VCaP (cell line): Measurements from ENCODE around the gene MALAT1.
A peak's percentile ranks its signal among the peaks of the same experiment; 100 is the strongest.
"Not testable (repeated sequence)": the region's sequence is repeated elsewhere in the genome, so short reads cannot be mapped to it uniquely, and the experiment has no call there.

Source experiments
- H3K27ac ChIP-seq: fragments of 450-650 bp; 2 replicates; pipeline ENCODE4 v1.5.1; 2017
- TF ChIP-seq, protein P1 (sequence below): fragments of 450-650 bp; conservative IDR thresholded peaks from 2 replicates; pipeline ENCODE4 v1.5.1; 2017; ENCODE audit warnings: mild to moderate bottlenecking, moderate library complexity

Gene MALAT1

DNA sequence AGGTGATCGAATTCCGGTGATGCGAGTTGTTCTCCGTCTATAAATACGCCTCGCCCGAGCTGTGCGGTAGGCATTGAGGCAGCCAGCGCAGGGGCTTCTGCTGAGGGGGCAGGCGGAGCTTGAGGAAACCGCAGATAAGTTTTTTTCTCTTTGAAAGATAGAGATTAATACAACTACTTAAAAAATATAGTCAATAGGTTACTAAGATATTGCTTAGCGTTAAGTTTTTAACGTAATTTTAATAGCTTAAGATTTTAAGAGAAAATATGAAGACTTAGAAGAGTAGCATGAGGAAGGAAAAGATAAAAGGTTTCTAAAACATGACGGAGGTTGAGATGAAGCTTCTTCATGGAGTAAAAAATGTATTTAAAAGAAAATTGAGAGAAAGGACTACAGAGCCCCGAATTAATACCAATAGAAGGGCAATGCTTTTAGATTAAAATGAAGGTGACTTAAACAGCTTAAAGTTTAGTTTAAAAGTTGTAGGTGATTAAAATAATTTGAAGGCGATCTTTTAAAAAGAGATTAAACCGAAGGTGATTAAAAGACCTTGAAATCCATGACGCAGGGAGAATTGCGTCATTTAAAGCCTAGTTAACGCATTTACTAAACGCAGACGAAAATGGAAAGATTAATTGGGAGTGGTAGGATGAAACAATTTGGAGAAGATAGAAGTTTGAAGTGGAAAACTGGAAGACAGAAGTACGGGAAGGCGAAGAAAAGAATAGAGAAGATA is at the start of gene MALAT1:
MALAT1 (plus strand) TSS at position 69 of the 736 bp plus-strand sequence.
- TF ChIP-seq, protein P1, sequence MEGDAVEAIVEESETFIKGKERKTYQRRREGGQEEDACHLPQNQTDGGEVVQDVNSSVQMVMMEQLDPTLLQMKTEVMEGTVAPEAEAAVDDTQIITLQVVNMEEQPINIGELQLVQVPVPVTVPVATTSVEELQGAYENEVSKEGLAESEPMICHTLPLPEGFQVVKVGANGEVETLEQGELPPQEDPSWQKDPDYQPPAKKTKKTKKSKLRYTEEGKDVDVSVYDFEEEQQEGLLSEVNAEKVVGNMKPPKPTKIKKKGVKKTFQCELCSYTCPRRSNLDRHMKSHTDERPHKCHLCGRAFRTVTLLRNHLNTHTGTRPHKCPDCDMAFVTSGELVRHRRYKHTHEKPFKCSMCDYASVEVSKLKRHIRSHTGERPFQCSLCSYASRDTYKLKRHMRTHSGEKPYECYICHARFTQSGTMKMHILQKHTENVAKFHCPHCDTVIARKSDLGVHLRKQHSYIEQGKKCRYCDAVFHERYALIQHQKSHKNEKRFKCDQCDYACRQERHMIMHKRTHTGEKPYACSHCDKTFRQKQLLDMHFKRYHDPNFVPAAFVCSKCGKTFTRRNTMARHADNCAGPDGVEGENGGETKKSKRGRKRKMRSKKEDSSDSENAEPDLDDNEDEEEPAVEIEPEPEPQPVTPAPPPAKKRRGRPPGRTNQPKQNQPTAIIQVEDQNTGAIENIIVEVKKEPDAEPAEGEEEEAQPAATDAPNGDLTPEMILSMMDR, result no peak
- peak within 1 kb of the TSS; percentile 100 for H3K27ac ChIP-seq

DNA sequence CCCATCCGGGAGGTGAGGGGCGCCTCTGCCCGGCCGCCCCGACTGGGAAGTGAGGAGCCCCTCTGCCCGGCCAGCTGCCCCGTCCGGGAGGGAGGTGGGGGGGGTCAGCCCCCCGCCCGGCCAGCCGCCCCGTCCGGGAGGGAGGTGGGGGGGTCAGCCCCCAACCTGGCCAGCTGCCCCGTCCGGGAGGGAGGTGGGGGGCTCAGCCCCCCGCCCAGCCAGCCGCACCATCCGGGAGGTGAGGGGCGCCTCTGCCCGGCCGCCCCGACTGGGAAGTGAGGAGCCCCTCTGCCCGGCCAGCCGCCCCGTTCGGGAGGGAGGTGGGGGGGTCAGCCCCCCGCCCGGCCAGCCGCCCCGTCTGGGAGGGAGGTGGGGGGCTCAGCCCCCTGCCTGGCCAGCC is 47.5 kb upstream of the MALAT1 start:
- not testable (repeated sequence) for H3K27ac ChIP-seq

DNA sequence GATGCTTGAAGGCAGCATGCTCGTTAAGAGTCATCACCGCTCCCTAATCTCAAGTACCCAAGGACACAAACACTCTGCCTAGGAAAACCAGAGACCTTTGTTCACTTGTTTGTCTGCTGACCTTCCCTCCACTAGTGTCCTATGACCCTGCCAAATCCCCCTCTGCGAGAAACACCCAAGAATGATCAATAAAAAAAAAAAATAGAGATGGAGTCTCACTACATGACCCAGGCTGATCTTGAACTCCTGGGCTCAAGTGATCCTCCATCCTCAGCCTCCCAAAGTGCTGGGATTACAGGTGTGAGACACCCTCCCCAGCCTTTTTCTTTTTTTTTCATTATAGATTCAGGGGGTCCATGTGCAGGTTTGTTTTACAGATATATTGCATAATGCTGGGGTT is 46.6 kb upstream of the MALAT1 start:
- H3K27ac ChIP-seq, result not testable (repeated sequence)

GRCh38 chr11:65452806-65453490 is 45.9 kb upstream of the MALAT1 start:
- TF ChIP-seq, protein P1, result no peak
- H3K27ac ChIP-seq, result no peak overlapping the region

- TF ChIP-seq, protein P1, result no peak
Observed at GRCh38 chr11:65454311-65454695, 44.5 kb upstream of the MALAT1 start.

DNA sequence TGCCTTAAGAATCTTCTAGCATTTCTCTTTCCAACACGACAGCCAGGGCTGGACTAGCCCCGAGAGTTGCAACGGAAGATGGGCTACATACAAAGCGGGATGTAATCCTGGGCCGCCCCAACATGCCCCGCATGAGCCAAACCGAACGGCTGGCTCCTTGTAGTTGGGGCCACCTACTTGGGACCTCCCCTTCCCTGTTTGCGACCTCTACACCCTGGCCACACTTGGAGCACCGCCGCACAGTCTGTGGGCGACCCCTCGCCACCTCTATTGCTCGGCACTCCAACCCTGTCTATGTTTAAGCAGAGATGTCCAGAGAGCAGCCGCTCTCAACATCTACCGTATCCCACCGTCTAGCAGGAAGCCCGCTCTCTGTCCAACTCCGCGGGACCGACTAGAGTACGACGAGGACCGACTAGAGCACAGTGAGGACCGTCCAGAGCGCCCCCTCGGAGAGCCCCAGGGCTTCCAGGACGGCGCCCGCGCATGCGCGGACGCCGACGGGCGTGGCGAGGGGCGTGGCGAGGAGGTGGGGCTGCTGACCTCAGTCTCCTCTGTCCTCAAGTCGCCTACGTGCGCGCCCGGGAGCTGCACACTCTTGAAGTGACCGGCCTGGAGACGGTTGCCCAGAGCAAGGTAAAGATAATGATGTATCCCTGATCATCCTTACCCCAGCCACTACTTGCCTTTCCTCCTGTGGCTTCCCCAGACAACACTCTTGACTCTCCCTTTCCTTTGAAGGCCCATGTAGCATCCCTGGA is 44.0 kb upstream of the MALAT1 start:
- peak overlapping the region; percentile 71 for H3K27ac ChIP-seq
- TF ChIP-seq, protein P1, result peak; percentile 58; the same call in 1 of the 2 replicates

More at GRCh38 chr11:65454311-65454695, 44.5 kb upstream of the MALAT1 start:
- peak overlapping the region; percentile 71 for H3K27ac ChIP-seq

- H3K27ac ChIP-seq, result no peak overlapping the region
- TF ChIP-seq, protein P1, result no peak
Observed at GRCh38 chr11:65456418-65456817, 42.4 kb upstream of the MALAT1 start.

DNA sequence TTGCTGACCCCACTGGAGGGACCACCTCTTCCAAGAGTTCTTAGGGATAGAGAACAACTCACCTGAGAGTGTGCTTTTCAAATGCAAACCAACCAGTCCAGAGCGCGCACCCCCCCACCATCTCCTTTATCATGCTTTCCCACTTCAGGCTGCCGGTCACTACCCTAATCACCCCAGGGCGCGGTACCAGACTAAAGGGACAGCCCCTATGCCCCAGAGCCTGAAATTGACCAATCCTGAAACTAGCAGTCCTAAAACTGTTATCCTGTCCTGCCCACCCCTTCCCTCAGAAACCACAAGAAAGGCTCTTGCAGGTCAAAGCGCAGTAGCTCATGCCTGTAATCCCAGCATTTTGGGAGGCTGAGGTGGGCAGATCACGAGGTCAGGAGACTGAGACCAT is 39.3 kb upstream of the MALAT1 start:
- TF ChIP-seq, protein P1, result no peak
- no peak overlapping the region for H3K27ac ChIP-seq

DNA sequence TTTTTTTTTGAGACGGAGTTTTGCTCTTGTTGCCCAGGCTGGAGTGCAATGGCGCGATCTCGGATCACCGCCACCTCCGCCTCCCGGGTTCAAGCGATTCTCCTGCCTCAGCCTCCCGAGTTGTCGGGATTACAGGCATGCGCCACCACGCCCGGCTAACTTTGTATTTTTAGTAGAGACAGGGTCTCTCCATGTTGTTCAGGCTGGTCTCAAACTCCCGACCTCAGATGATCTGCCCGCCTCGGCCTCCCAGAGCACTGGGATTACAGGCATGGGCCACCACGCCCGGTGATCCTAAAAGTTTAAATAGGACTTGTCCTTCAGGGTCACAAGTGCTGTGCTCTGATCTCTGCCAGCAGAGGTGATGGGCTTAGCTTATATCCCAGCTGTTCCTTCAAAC is 33.4 kb upstream of the MALAT1 start:
- H3K27ac ChIP-seq, result peak overlapping the region; percentile 69; the same call in 1 of the 2 replicates
